AG04449 (cell line): Measurements from ENCODE around the gene NFATC3.

Source experiments
- CTCF ChIA-PET: fragments of 350-600 bp; formaldehyde crosslinking; extraction: SDS; loops from one replicate; lab custom pipeline; 2021; ENCODE audit warnings: antibody characterized with exemption; lab: Yijun Ruan, JAX
- POLR2A ChIA-PET: fragments of 400-600, 350-600 bp; formaldehyde crosslinking; extraction: SDS; loops from one replicate; lab custom pipeline; 2020; ENCODE audit warnings: antibody characterized with exemption, inconsistent platforms; lab: Yijun Ruan, JAX
- DNase-seq: peaks from one replicate; pipeline ENCODE4 v3.0.0-alpha.2; 2010; ENCODE audit warnings: low read depth, low spot score
- H3K4me3 ChIP-seq: 2 replicates; pipeline ENCODE4 v1.5.1; 2011; ENCODE audit warnings: low read depth, mild to moderate bottlenecking, control low read depth, low read length
- TF ChIP-seq, protein P1 (sequence below): IDR thresholded peaks from one replicate; pipeline ENCODE4 v1.5.1; 2011; ENCODE audit warnings: mild to moderate bottlenecking, moderate library complexity, low read length, control low read depth, inconsistent platforms; ENCODE audit not compliant: insufficient read depth; ENCODE audit errors: missing control alignments

The NFATC3 gene

GRCh38 chr16:68227850-68228553 lies 142.8 kb downstream of the NFATC3 start:
- TF ChIP-seq, protein P1, sequence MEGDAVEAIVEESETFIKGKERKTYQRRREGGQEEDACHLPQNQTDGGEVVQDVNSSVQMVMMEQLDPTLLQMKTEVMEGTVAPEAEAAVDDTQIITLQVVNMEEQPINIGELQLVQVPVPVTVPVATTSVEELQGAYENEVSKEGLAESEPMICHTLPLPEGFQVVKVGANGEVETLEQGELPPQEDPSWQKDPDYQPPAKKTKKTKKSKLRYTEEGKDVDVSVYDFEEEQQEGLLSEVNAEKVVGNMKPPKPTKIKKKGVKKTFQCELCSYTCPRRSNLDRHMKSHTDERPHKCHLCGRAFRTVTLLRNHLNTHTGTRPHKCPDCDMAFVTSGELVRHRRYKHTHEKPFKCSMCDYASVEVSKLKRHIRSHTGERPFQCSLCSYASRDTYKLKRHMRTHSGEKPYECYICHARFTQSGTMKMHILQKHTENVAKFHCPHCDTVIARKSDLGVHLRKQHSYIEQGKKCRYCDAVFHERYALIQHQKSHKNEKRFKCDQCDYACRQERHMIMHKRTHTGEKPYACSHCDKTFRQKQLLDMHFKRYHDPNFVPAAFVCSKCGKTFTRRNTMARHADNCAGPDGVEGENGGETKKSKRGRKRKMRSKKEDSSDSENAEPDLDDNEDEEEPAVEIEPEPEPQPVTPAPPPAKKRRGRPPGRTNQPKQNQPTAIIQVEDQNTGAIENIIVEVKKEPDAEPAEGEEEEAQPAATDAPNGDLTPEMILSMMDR = no peak
- DNase-seq = no peak
- POLR2A ChIA-PET = no interaction called here
- CTCF ChIA-PET = interaction anchor here (0.7 to 6.7 kb wide), 25 partner anchors 8 to 346 kb away, joined by 3 to 124 read pairs (median 4); partner anchors contain the start of genes ESRP2 and NFATC3
- no peak overlapping the region for H3K4me3 ChIP-seq

GRCh38 chr16:68228652-68229051 lies 143.5 kb downstream of the NFATC3 start:
- DNase-seq = no peak
- no peak overlapping the region for H3K4me3 ChIP-seq
- ChIA-PET CTCF (interaction anchor here (0.7 to 6.7 kb wide), 25 partner anchors 8 to 347 kb away, joined by 3 to 124 read pairs (median 4); partner anchors contain the start of genes ESRP2 and NFATC3), POLR2A (no interaction called here)
- TF ChIP-seq, protein P1 = no peak

DNA sequence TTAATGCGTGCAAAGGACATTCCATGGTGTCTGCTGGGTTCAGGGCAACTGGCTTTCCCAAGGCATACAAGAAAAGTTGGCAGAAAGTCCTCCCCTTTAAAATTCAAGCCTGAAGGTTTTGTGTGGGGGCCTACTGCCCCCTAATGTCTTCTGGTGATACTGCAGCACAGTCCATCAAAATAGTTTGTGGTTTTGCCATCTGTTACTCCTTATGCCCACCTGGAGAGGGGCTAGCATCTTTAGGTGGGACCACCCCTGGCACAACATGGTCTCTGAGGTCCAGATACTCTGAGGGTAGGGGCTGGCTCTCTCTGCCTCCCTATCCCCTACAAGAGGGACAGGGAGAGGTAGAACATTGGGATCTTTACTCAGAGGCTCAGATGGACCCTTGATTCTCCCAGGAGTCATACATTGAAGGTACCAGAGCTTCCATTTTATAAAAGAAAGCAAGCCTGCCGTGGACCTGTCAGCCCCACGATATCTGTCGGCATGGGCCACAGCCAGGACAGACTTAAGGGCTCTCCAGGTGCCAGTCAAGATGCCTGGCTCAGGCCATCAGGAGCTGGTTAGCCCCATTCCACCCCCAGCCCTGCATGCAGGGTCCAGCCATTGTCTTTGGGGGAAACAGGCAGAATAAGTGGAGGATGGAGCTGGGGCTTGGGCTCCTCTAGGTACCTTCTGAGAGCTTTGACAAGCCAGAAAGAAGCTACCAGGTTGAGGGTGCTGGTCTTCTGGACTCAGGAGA lies 144.4 kb downstream of the NFATC3 start:
- CTCF ChIA-PET = interaction anchor here (0.7 to 6.7 kb wide), 26 partner anchors 9 to 413 kb away, joined by 3 to 124 read pairs (median 4); partner anchors contain the start of genes DDX28, DUS2, NFATC3 and NRN1L
- peak; percentile 31 for DNase-seq

GRCh38 chr16:68230176-68230571 lies 145.0 kb downstream of the NFATC3 start:
- POLR2A ChIA-PET = no interaction called here

More for the DNA sequence above, 144.4 kb downstream of the NFATC3 start:
- H3K4me3 ChIP-seq = no peak overlapping the region
- POLR2A ChIA-PET = no interaction called here
- TF ChIP-seq, protein P1 = peak; percentile 73

GRCh38 chr16:68230956-68231355 lies 145.8 kb downstream of the NFATC3 start:
- CTCF ChIA-PET = interaction anchor here (1.3 to 6.7 kb wide), 8 partner anchors 11 to 347 kb away, joined by 3 to 124 read pairs (median 11); partner anchors contain the start of genes NFATC3 and NRN1L
- DNase-seq = no peak
- POLR2A ChIA-PET = no interaction called here
- TF ChIP-seq, protein P1 = no peak
- no peak overlapping the region for H3K4me3 ChIP-seq

More at GRCh38 chr16:68230176-68230571, 145.0 kb downstream of the NFATC3 start:
- no peak for DNase-seq
- TF ChIP-seq, protein P1 = no peak
- CTCF ChIA-PET = interaction anchor here (0.7 to 6.7 kb wide), 26 partner anchors 8 to 414 kb away, joined by 3 to 124 read pairs (median 4); partner anchors contain the start of genes DDX28, DUS2, NFATC3 and NRN1L
- H3K4me3 ChIP-seq = no peak overlapping the region
